NB4 (cell line): ENCODE data around the gene OLFML2A.

Experiments used
- MYC ChIP-seq: IDR thresholded peaks from 2 replicates; pipeline ENCODE4 v1.6.1; 2011; ENCODE audit warnings: low read depth, low read length
- POLR2A ChIP-seq: IDR thresholded peaks from 2 replicates; pipeline ENCODE4 v1.6.1; 2011; ENCODE audit warnings: mild to moderate bottlenecking; ENCODE audit not compliant: insufficient read length; ENCODE audit errors: extremely low read depth
- TF ChIP-seq, protein P1 (sequence below): IDR thresholded peaks from one replicate; pipeline ENCODE4 v1.5.1; 2012; ENCODE audit warnings: low read depth, low read length
- TF ChIP-seq, protein P2 (sequence below): IDR thresholded peaks from 2 replicates; pipeline ENCODE4 v1.6.1; 2011; ENCODE audit warnings: low read depth, low read length

DNA sequence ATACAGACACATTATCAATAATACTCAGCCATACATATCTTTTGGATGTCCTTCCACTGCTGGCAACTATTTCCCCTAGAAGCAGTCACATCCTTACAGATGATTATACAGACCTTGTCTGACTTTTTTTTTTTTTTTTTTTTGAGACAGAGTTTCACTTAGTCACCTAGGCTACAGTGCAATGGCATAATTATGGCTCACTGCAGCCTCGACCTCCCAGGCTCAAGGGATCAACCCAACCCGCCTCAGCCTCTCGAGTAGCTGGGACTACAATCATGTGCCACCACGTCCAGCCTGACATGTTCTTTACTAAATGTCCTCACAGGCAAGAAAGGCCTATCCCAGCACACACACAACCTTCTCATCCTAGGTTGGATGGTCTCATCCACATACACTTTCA, 29.9 kb upstream of the OLFML2A start:
- TF ChIP-seq, protein P1, sequence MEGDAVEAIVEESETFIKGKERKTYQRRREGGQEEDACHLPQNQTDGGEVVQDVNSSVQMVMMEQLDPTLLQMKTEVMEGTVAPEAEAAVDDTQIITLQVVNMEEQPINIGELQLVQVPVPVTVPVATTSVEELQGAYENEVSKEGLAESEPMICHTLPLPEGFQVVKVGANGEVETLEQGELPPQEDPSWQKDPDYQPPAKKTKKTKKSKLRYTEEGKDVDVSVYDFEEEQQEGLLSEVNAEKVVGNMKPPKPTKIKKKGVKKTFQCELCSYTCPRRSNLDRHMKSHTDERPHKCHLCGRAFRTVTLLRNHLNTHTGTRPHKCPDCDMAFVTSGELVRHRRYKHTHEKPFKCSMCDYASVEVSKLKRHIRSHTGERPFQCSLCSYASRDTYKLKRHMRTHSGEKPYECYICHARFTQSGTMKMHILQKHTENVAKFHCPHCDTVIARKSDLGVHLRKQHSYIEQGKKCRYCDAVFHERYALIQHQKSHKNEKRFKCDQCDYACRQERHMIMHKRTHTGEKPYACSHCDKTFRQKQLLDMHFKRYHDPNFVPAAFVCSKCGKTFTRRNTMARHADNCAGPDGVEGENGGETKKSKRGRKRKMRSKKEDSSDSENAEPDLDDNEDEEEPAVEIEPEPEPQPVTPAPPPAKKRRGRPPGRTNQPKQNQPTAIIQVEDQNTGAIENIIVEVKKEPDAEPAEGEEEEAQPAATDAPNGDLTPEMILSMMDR, result no peak
- TF ChIP-seq MYC (no peak), POLR2A (no peak)
- TF ChIP-seq, protein P2, sequence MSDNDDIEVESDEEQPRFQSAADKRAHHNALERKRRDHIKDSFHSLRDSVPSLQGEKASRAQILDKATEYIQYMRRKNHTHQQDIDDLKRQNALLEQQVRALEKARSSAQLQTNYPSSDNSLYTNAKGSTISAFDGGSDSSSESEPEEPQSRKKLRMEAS, result no peak
